GM18909 (cell line): ENCODE data around the gene PWWP2B.
"Not testable (repeated sequence)": the region's sequence is repeated elsewhere in the genome, so short reads cannot be mapped to it uniquely, and the experiment has no call there.

Experiments
- ATAC-seq: cut with Tn5 transposase; IDR thresholded peaks from one replicate; pipeline ENCODE4 v1.9.1; 2021; ENCODE audit warnings: mild to moderate bottlenecking; ENCODE audit not compliant: unreplicated experiment, poor library complexity

PWWP2B gene

GRCh38 chr10:132377326-132377725 is 19.7 kb upstream of the PWWP2B start:
- no peak for ATAC-seq

GRCh38 chr10:132379026-132379425 is 18.0 kb upstream of the PWWP2B start:
- not testable (repeated sequence) for ATAC-seq

- not testable (repeated sequence) for ATAC-seq
Observed at GRCh38 chr10:132380986-132381385, 16.0 kb upstream of the PWWP2B start.

GRCh38 chr10:132381741-132382140 is 15.3 kb upstream of the PWWP2B start:
- no peak for ATAC-seq

- ATAC-seq, result no peak
Observed at GRCh38 chr10:132382231-132382922, 14.6 kb upstream of the PWWP2B start.

- no peak for ATAC-seq
Observed at GRCh38 chr10:132383101-132383500, 13.9 kb upstream of the PWWP2B start.

- no peak for ATAC-seq
Observed at GRCh38 chr10:132383751-132384196, 13.2 kb upstream of the PWWP2B start.

- no peak for ATAC-seq
Observed at GRCh38 chr10:132384618-132385388, 12.2 kb upstream of the PWWP2B start.

GRCh38 chr10:132385389-132385667 is 11.7 kb upstream of the PWWP2B start:
- ATAC-seq, result no peak

- no peak for ATAC-seq
Observed at GRCh38 chr10:132385721-132386418, 11.1 kb upstream of the PWWP2B start.

GRCh38 chr10:132386419-132386831 is 10.6 kb upstream of the PWWP2B start:
- no peak for ATAC-seq

GRCh38 chr10:132386896-132387295 is 10.1 kb upstream of the PWWP2B start:
- not testable (repeated sequence) for ATAC-seq

- peak; percentile 56 for ATAC-seq
Observed at GRCh38 chr10:132387764-132388210, 9.2 kb upstream of the PWWP2B start.

GRCh38 chr10:132388891-132389432 is 8.0 kb upstream of the PWWP2B start:
- ATAC-seq, result no peak

- ATAC-seq, result no peak
Observed at GRCh38 chr10:132389433-132390169, 7.4 kb upstream of the PWWP2B start.

- ATAC-seq, result no peak
Observed at GRCh38 chr10:132390170-132390920, 6.7 kb upstream of the PWWP2B start.

GRCh38 chr10:132390921-132391675 is 5.9 kb upstream of the PWWP2B start:
- no peak for ATAC-seq

GRCh38 chr10:132391676-132392020 is 5.4 kb upstream of the PWWP2B start:
- ATAC-seq, result no peak
